Measurements from ENCODE around the gene ACTR3.

DNA sequence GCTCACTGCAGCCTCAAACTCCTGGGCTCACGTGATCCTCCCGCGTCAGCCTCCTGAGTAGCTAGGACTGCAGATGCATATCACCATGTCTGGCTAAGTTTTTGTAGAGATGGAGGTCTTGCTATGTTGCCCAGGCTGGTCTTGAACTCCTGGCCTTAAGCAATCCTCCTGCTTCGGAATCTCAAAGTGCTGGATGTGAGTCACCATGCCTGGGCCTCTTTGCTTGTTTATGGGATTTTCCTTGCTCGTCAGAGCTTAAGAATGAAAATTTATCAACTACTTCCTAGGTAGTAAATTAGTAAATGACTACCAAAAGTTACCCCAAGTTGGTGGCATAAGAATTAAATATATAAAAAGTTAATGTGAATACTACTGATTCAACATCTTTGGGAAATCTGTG is 51.0 kb downstream of the ACTR3 start:
- TF ChIP-seq, protein P1, sequence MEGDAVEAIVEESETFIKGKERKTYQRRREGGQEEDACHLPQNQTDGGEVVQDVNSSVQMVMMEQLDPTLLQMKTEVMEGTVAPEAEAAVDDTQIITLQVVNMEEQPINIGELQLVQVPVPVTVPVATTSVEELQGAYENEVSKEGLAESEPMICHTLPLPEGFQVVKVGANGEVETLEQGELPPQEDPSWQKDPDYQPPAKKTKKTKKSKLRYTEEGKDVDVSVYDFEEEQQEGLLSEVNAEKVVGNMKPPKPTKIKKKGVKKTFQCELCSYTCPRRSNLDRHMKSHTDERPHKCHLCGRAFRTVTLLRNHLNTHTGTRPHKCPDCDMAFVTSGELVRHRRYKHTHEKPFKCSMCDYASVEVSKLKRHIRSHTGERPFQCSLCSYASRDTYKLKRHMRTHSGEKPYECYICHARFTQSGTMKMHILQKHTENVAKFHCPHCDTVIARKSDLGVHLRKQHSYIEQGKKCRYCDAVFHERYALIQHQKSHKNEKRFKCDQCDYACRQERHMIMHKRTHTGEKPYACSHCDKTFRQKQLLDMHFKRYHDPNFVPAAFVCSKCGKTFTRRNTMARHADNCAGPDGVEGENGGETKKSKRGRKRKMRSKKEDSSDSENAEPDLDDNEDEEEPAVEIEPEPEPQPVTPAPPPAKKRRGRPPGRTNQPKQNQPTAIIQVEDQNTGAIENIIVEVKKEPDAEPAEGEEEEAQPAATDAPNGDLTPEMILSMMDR (conservative IDR thresholded peaks at IDR 0.05; ENCODE audit: low read depth in 2 of 2) = no peak
- no peak for TF ChIP-seq NANOG (IDR thresholded peaks at IDR 0.05; ENCODE audit: borderline replicate concordance)
- no peak for TF ChIP-seq POLR2AphosphoS5 (IDR thresholded peaks at IDR 0.05; ENCODE audit: low read depth)
- no peak for TF ChIP-seq EZH2phosphoT487 (IDR thresholded peaks at IDR 0.05; ENCODE audit: unreplicated experiment)
- TF ChIP-seq EZH2 (IDR thresholded peaks at IDR 0.05; ENCODE audit: low read depth, unreplicated experiment) = no peak

Measured in GM23338 (cell line).